Small intestine (tissue), 4 donors: ENCODE results near the gene LITAF. TPM values are rescaled to one million over a fixed set of nuclear protein-coding genes. Genes with fewer than 3 reads are reported as not detected.

Experiments used
- polyA plus RNA-seq, 4 donors: library from polyadenylated mRNA; stranded (reverse) in 3 of 4; unstranded in 1 of 4; fragments of 200-250 nt in 3 of 4; fragments of 120-200 nt in 1 of 4; gene quantifications; one replicate each; pipeline versions ENCODE4 v1.2.1 to v1.2.3, GENCODE V29; 2013
- donor health status: healthy with polysubstance abuse.
- donor health status: Bipolar disorder and iron deficiency.
- donor health status: healthy.

The LITAF gene
- polyA plus RNA-seq, 4 donors = 18.1 to 112 (median 46.2) TPM

Other genes with a start within 250 kb of the LITAF start
- gene RMI2, start 241.5 kb downstream of the LITAF start, polyA plus RNA-seq = 10 to 100 TPM in 2 of 4 donors, 1 to 10 TPM in 2; 1.4 to 14.6 (median 8.6) TPM
- gene SNN, start 81.5 kb upstream of the LITAF start, polyA plus RNA-seq = 10 to 100 TPM in 1 of 4 donors, 1 to 10 TPM in 3; 6.1 to 15.7 (median 9.6) TPM
- 10 to 100 TPM; 47.6 to 73.4 (median 49.7) TPM for gene TXNDC11, start 155.9 kb upstream of the LITAF start, polyA plus RNA-seq
- 10 to 100 TPM; 21.2 to 51.7 (median 36.9) TPM for gene ZC3H7A, start 210.3 kb upstream of the LITAF start, polyA plus RNA-seq